Measurements from ENCODE around the gene HABP4. TPM values are rescaled to one million over a fixed set of nuclear protein-coding genes. Genes with fewer than 3 reads are reported as not detected.

HABP4 gene
- total RNA-seq, 1 experiment from 2014 or later: 11.6 TPM

GRCh38 chr9:96494215-96494800 is 44.3 kb downstream of the HABP4 start:
- no peaks in the 10 kb centered on the region for H3K27me3 ChIP-seq (replicated peaks; ENCODE audit: insufficient read depth, low read depth, low read length, poor library complexity)
- no peaks in the 10 kb centered on the region for H3K4me1 ChIP-seq (ENCODE audit: insufficient read depth, low read length, poor library complexity, severe bottlenecking)
- H3K36me3 ChIP-seq (ENCODE audit: insufficient read depth, low read length, poor library complexity, severe bottlenecking): no peaks in the 10 kb centered on the region
- CTCF ChIA-PET: no interaction called here
- BruUV-seq (replicated peaks): no TSS peak
- POLR2A ChIA-PET (ENCODE audit: low non-redundant PET): no interaction called here
- intact Hi-C loops (cut with micrococcal nuclease; ENCODE audit: unreplicated experiment): no loop called here
- no peaks in the 10 kb centered on the region for H3K9me3 ChIP-seq (ENCODE audit: low read depth, low read length, poor library complexity, severe bottlenecking)
- H3K4me3 ChIP-seq (ENCODE audit: low read depth, low read length, poor library complexity, severe bottlenecking): no peak overlapping the region
- DNase-seq (ENCODE audit: low spot score): no peak
- H3K27ac ChIP-seq (ENCODE audit: low read depth, low read length, poor library complexity, severe bottlenecking): no peak overlapping the region
- TF ChIP-seq CTCF (conservative IDR thresholded peaks at IDR 0.05; ENCODE audit: low read depth, low read length) (no peak), EZH2 (IDR thresholded peaks at IDR 0.05; ENCODE audit: borderline replicate concordance, low read depth, low read length, poor library complexity, severe bottlenecking) (no peak)

- CTCF ChIA-PET: no interaction called here
- intact Hi-C loops (cut with micrococcal nuclease; ENCODE audit: unreplicated experiment): no loop called here
- H3K9me3 ChIP-seq (ENCODE audit: low read depth, low read length, poor library complexity, severe bottlenecking): no peaks in the 10 kb centered on the region
- no peak overlapping the region for H3K27ac ChIP-seq (ENCODE audit: low read depth, low read length, poor library complexity, severe bottlenecking)
- POLR2A ChIA-PET (ENCODE audit: low non-redundant PET): no interaction called here
- TF ChIP-seq EZH2 (IDR thresholded peaks at IDR 0.05; ENCODE audit: borderline replicate concordance, low read depth, low read length, poor library complexity, severe bottlenecking) (no peak), CTCF (conservative IDR thresholded peaks at IDR 0.05; ENCODE audit: low read depth, low read length) (no peak)
- BruUV-seq (replicated peaks): no TSS peak
- no peak overlapping the region for H3K4me3 ChIP-seq (ENCODE audit: low read depth, low read length, poor library complexity, severe bottlenecking)
- H3K4me1 ChIP-seq (ENCODE audit: insufficient read depth, low read length, poor library complexity, severe bottlenecking): no peaks in the 10 kb centered on the region
- no peak for DNase-seq (ENCODE audit: low spot score)
- H3K36me3 ChIP-seq (ENCODE audit: insufficient read depth, low read length, poor library complexity, severe bottlenecking): no peaks in the 10 kb centered on the region
- no peaks in the 10 kb centered on the region for H3K27me3 ChIP-seq (replicated peaks; ENCODE audit: insufficient read depth, low read depth, low read length, poor library complexity)
These were observed 45.4 kb downstream of the HABP4 start for GRCh38 chr9:96495341-96495740.

DNA sequence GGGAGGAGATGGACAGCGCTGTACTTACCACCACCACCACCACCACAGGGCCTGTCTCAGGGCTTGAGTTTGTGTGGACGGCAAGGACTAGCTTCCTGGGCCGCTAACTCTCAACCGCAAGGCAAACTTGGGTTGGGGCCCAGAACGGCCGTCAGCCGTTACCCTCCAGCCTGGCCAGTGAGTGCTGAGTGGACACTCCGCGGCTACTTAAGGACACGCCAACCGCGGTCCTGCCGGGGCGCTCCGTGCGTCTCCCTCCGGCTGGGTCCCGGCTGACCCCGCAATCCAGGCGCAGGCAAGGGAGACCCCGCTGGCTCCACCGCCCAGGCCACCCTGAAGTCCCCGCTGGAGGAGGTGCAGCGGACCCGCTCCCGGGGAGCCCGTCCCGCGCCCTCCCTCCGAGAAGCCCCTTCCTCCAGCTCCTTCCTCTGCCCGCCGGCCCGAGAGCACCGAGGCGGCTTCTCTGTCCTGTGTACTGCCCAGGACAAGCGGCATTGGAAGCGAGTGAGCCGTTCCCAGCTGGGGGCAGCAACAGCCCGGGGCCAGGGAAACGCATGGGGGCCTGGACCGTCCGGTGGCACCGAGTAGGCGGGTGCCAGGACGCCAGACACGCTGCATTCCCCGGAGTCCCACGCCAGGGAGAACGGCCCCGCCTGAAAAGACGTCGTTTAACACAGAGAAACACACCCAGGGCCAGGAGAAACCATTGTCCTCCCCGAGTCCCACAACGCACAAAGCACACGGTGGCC is 46.6 kb downstream of the HABP4 start:
- TF ChIP-seq EZH2 (IDR thresholded peaks at IDR 0.05; ENCODE audit: borderline replicate concordance, low read depth, low read length, poor library complexity, severe bottlenecking) (no peak), CTCF (conservative IDR thresholded peaks at IDR 0.05; ENCODE audit: low read depth, low read length) (no peak)
- intact Hi-C loops (cut with micrococcal nuclease; ENCODE audit: unreplicated experiment): no loop called here
- POLR2A ChIA-PET (ENCODE audit: low non-redundant PET): no interaction called here
- H3K4me3 ChIP-seq (ENCODE audit: low read depth, low read length, poor library complexity, severe bottlenecking): no peak overlapping the region
- no peaks in the 10 kb centered on the region for H3K36me3 ChIP-seq (ENCODE audit: insufficient read depth, low read length, poor library complexity, severe bottlenecking)
- CTCF ChIA-PET: no interaction called here
- DNase-seq (ENCODE audit: low spot score): no peak
- BruUV-seq (replicated peaks): no TSS peak
- H3K4me1 ChIP-seq (ENCODE audit: insufficient read depth, low read length, poor library complexity, severe bottlenecking): no peaks in the 10 kb centered on the region
- H3K9me3 ChIP-seq (ENCODE audit: low read depth, low read length, poor library complexity, severe bottlenecking): no peaks in the 10 kb centered on the region
- H3K27me3 ChIP-seq (replicated peaks; ENCODE audit: insufficient read depth, low read depth, low read length, poor library complexity): no peaks in the 10 kb centered on the region
- H3K27ac ChIP-seq (ENCODE audit: low read depth, low read length, poor library complexity, severe bottlenecking): no peak overlapping the region
